MM.1S (cell line): ENCODE results near the gene UBXN11.

Experiments
- EZH2 ChIP-seq: fragments of 300-600 bp; sonication (generic); optimal IDR thresholded peaks from 2 replicates; pipeline ENCODE3; 2017; ENCODE audit warnings: low read depth, mild to moderate bottlenecking, antibody characterized with exemption, low read length, mixed read lengths
- EZH2phosphoT487 ChIP-seq: fragments of 300-600 bp; sonication (generic); IDR thresholded peaks from 2 replicates; pipeline ENCODE4 v1.6.1; 2018; ENCODE audit warnings: antibody characterized with exemption, low read length
- TF ChIP-seq, protein P1 (sequence below): fragments of 300-600 bp; sonication (generic); IDR thresholded peaks from 2 replicates; pipeline ENCODE4 v1.5.1; 2016; ENCODE audit warnings: antibody characterized with exemption, low read length, mixed read lengths

DNA sequence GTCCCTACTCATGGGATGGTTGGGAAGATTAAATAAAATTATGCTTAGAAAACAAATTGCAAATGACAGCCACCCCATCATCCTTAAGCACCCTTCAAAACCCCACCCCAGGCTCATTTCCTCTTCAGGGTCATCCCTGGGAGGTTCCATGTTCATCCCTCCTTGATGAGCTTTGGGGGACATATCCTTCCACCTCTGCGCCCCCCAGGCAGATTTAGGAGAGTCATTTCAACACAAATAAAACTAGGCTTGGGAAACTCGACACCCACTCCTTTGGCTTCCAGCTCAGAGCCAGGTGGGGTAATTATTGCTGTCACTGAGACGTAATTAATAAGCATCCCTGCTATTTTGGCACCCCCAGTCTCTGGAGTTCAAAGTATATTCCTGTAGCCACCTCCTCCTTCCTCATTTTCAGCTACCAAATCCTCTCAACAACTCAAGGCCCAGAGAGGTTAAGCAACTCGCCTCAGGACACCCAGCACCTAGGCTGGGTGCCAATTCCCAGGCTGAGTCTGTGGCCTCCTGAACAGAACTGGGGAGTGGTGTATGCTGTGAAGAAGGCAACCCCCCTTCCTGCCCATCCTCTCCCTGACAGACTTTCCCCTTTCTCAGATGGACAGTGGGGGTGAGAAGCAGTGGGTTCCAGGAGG lies 46.9 kb upstream of the UBXN11 start:
- TF ChIP-seq, protein P1, sequence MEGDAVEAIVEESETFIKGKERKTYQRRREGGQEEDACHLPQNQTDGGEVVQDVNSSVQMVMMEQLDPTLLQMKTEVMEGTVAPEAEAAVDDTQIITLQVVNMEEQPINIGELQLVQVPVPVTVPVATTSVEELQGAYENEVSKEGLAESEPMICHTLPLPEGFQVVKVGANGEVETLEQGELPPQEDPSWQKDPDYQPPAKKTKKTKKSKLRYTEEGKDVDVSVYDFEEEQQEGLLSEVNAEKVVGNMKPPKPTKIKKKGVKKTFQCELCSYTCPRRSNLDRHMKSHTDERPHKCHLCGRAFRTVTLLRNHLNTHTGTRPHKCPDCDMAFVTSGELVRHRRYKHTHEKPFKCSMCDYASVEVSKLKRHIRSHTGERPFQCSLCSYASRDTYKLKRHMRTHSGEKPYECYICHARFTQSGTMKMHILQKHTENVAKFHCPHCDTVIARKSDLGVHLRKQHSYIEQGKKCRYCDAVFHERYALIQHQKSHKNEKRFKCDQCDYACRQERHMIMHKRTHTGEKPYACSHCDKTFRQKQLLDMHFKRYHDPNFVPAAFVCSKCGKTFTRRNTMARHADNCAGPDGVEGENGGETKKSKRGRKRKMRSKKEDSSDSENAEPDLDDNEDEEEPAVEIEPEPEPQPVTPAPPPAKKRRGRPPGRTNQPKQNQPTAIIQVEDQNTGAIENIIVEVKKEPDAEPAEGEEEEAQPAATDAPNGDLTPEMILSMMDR: no peak
- no peak for TF ChIP-seq EZH2
- TF ChIP-seq EZH2phosphoT487: no peak
